SK-N-MC (cell line): ENCODE data around the gene ANKRD11.
"Not testable (repeated sequence)": the region's sequence is repeated elsewhere in the genome, so short reads cannot be mapped to it uniquely, and the experiment has no call there.

Experiments
- DNase-seq: peaks from one replicate; pipeline ENCODE4 v3.0.0-alpha.2; 2011; ENCODE audit warnings: low read depth, low spot score
- H3K27ac ChIP-seq: fragments of 200-600 bp; sonication (generic); 2 replicates; pipeline ENCODE4 v1.5.1; 2016; ENCODE audit warnings: mixed run types
- H3K36me3 ChIP-seq: fragments of 200-600 bp; sonication (generic); 2 replicates; pipeline ENCODE4 v1.6.1; 2017; ENCODE audit warnings: antibody characterized with exemption, low read length, mixed read lengths; ENCODE audit not compliant: insufficient read depth
- H3K4me3 ChIP-seq: fragments of 200-600 bp; sonication (generic); 2 replicates; pipeline ENCODE4 v1.5.1; 2016
- H3K9ac ChIP-seq: fragments of 200-600 bp; sonication (generic); 2 replicates; pipeline ENCODE4 v1.8.0; 2017; ENCODE audit warnings: mixed run types, mixed read lengths; ENCODE audit not compliant: insufficient read length
- H3K9me3 ChIP-seq: fragments of 200-600 bp; sonication (generic); 2 replicates; pipeline ENCODE4 v1.6.1; 2017; ENCODE audit warnings: low read depth, mild to moderate bottlenecking, antibody characterized with exemption, low read length, moderate library complexity, mixed read lengths
- EZH2 ChIP-seq: fragments of 200-600 bp; sonication (generic); IDR thresholded peaks from one replicate; pipeline ENCODE4 v1.6.1; 2017; ENCODE audit warnings: antibody characterized with exemption
- FOXP2 ChIP-seq: optimal IDR thresholded peaks from 2 replicates; pipeline ENCODE3; 2011; ENCODE audit warnings: mild to moderate bottlenecking, moderate library complexity; ENCODE audit not compliant: insufficient read depth; ENCODE audit errors: extremely low read length, control extremely low read depth
- POLR2AphosphoS5 ChIP-seq: IDR thresholded peaks from 2 replicates; pipeline ENCODE4 v1.6.1; 2012; ENCODE audit warnings: mild to moderate bottlenecking, low read depth, low read length, borderline replicate concordance

Gene ANKRD11

GRCh38 chr16:89467382-89467781, 23.0 kb downstream of the ANKRD11 start:
- H3K4me3 ChIP-seq, result no peak overlapping the region
- no peak for DNase-seq
- H3K36me3 ChIP-seq, result no peaks in the 10 kb centered on the region
- no peaks in the 10 kb centered on the region for H3K9me3 ChIP-seq
- H3K9ac ChIP-seq, result no peak overlapping the region
- TF ChIP-seq POLR2AphosphoS5 (no peak), FOXP2 (no peak), EZH2 (no peak)
- H3K27ac ChIP-seq, result no peak overlapping the region

- no peak for DNase-seq
- no peak overlapping the region for H3K9ac ChIP-seq
- no peak overlapping the region for H3K4me3 ChIP-seq
- H3K9me3 ChIP-seq, result no peaks in the 10 kb centered on the region
- no peak for TF ChIP-seq POLR2AphosphoS5
- TF ChIP-seq EZH2, result no peak
- no peak for TF ChIP-seq FOXP2
- H3K27ac ChIP-seq, result no peak overlapping the region
- H3K36me3 ChIP-seq, result no peaks in the 10 kb centered on the region
Observed at GRCh38 chr16:89466920-89467319, 23.4 kb downstream of the ANKRD11 start.

GRCh38 chr16:89463312-89463711, 27.0 kb downstream of the ANKRD11 start:
- H3K36me3 ChIP-seq, H3K27ac ChIP-seq, DNase-seq, H3K4me3 ChIP-seq, H3K9ac ChIP-seq, H3K9me3 ChIP-seq: not testable (repeated sequence)

- H3K9ac ChIP-seq, H3K9me3 ChIP-seq, H3K4me3 ChIP-seq, DNase-seq, H3K36me3 ChIP-seq, H3K27ac ChIP-seq: not testable (repeated sequence)
Observed at GRCh38 chr16:89462639-89463038, 27.7 kb downstream of the ANKRD11 start.

- H3K27ac ChIP-seq, H3K4me3 ChIP-seq, H3K9me3 ChIP-seq, H3K9ac ChIP-seq, H3K36me3 ChIP-seq, DNase-seq: not testable (repeated sequence)
Observed at GRCh38 chr16:89461890-89462289, 28.5 kb downstream of the ANKRD11 start.

GRCh38 chr16:89460556-89460955, 29.8 kb downstream of the ANKRD11 start:
- Histone ChIP-seq H3K36me3 (no peaks in the 10 kb centered on the region), H3K4me3 (no peak overlapping the region), H3K9ac (no peak overlapping the region), H3K27ac (no peak overlapping the region), H3K9me3 (no peaks in the 10 kb centered on the region)
- no peak for TF ChIP-seq POLR2AphosphoS5
- no peak for TF ChIP-seq FOXP2
- TF ChIP-seq EZH2, result no peak
- no peak for DNase-seq

GRCh38 chr16:89458967-89459366, 31.4 kb downstream of the ANKRD11 start:
- no peaks in the 10 kb centered on the region for H3K36me3 ChIP-seq
- H3K4me3 ChIP-seq, result no peak overlapping the region
- no peak for DNase-seq
- no peak for TF ChIP-seq FOXP2
- no peak for TF ChIP-seq EZH2
- no peak for TF ChIP-seq POLR2AphosphoS5
- no peak overlapping the region for H3K9ac ChIP-seq
- H3K27ac ChIP-seq, result no peak overlapping the region
- no peaks in the 10 kb centered on the region for H3K9me3 ChIP-seq

GRCh38 chr16:89458551-89458950, 31.8 kb downstream of the ANKRD11 start:
- Histone ChIP-seq H3K9ac (no peak overlapping the region), H3K9me3 (no peaks in the 10 kb centered on the region), H3K4me3 (no peak overlapping the region), H3K27ac (no peak overlapping the region), H3K36me3 (no peaks in the 10 kb centered on the region)
- TF ChIP-seq EZH2 (no peak), FOXP2 (no peak), POLR2AphosphoS5 (no peak)
- DNase-seq, result no peak

- no peaks in the 10 kb centered on the region for H3K36me3 ChIP-seq
- no peaks in the 10 kb centered on the region for H3K9me3 ChIP-seq
- TF ChIP-seq EZH2 (no peak), FOXP2 (no peak), POLR2AphosphoS5 (no peak)
- no peak overlapping the region for H3K9ac ChIP-seq
- DNase-seq, result no peak
- H3K4me3 ChIP-seq, result no peak overlapping the region
- H3K27ac ChIP-seq, result no peak overlapping the region
Observed at GRCh38 chr16:89456419-89456959, 33.9 kb downstream of the ANKRD11 start.

GRCh38 chr16:89455692-89456091, 34.7 kb downstream of the ANKRD11 start:
- Histone ChIP-seq H3K9ac (no peak overlapping the region), H3K9me3 (no peaks in the 10 kb centered on the region), H3K27ac (no peak overlapping the region), H3K36me3 (no peaks in the 10 kb centered on the region), H3K4me3 (no peak overlapping the region)
- TF ChIP-seq FOXP2 (no peak), POLR2AphosphoS5 (no peak)
- no peak for DNase-seq
